Chondrocyte (in vitro differentiated cells): Measurements from ENCODE around the gene ATP1A2. TPM values are rescaled to one million over a fixed set of nuclear protein-coding genes. Genes with fewer than 3 reads are reported as not detected.

Experiments used
- DNase-seq: peaks from one replicate; pipeline ENCODE4 v3.0.0; 2021; ENCODE audit warnings: mixed read lengths, low spot score
- H3K27ac Mint-ChIP-seq: one replicate; pipeline ENCODE4 v1.8.0; 2021; ENCODE audit warnings: mild to moderate bottlenecking, moderate library complexity, mixed read lengths; ENCODE audit not compliant: unreplicated experiment
- H3K27me3 Mint-ChIP-seq: 2 replicates; pipeline ENCODE4 v1.8.0; 2021; ENCODE audit warnings: low read depth, mixed read lengths
- H3K36me3 Mint-ChIP-seq: 2 replicates; pipeline ENCODE4 v1.8.0; 2021; ENCODE audit warnings: low read depth, mixed read lengths
- H3K4me1 Mint-ChIP-seq: 2 replicates; pipeline ENCODE4 v1.8.0; 2021; ENCODE audit warnings: low read depth, mild to moderate bottlenecking, mixed read lengths
- H3K4me3 Mint-ChIP-seq: one replicate; pipeline ENCODE4 v1.8.0; 2021; ENCODE audit warnings: mild to moderate bottlenecking, moderate library complexity, mixed read lengths; ENCODE audit not compliant: unreplicated experiment
- H3K9me3 Mint-ChIP-seq: 2 replicates; pipeline ENCODE4 v1.8.0; 2021; ENCODE audit warnings: low read depth, mixed read lengths
- total RNA-seq: library from RNA; stranded (reverse); gene quantifications from 3 replicates; pipeline ENCODE4 v1.2.1, GENCODE V29; 2021
- TF ChIP-seq, protein P1 (sequence below): fragments of 200-600 bp; sonication (generic); IDR thresholded peaks from 2 replicates; pipeline ENCODE4 v1.5.0; 2021; ENCODE audit warnings: antibody characterized with exemption, mild to moderate bottlenecking, moderate library complexity

The ATP1A2 gene
- total RNA-seq, 1 donor from 2014 or later, result 2.9 TPM

DNA sequence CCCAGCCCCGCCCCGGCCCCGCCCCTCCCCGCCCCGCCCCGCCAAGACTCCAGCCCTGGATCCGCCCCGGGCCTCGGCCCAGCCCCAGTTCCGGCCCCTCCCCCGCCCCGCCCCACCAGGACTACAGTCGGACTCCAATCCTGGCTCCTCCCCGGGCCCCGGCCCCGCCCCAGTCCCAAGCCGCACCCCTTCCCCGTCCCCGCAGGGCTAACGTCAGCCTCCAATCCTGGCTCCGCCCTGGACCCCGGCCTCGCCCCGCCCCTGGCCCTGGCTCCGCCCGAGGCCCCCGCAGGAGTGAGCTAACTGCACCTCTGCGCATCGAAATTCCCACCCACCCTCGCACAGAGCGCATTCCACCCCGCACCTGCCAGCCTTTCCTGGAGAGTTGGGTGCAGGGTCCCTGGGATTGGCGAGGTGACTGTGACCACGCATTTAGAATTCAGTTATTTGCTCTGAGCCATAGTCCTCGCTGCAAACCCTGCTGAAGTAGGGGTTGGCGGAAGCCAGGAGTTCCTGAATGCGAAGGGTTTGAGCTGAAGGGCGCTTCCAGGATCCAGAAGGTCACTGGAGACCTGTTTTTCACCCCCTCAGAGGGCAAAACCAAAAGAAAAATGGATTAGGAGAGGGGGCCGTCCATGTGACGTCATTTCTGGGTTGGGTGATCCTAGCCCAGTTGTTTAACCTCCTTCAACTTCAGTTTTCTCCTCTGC lies 16.6 kb upstream of the ATP1A2 start:
- no peaks in the 10 kb centered on the region for H3K36me3 Mint-ChIP-seq
- TF ChIP-seq, protein P1, sequence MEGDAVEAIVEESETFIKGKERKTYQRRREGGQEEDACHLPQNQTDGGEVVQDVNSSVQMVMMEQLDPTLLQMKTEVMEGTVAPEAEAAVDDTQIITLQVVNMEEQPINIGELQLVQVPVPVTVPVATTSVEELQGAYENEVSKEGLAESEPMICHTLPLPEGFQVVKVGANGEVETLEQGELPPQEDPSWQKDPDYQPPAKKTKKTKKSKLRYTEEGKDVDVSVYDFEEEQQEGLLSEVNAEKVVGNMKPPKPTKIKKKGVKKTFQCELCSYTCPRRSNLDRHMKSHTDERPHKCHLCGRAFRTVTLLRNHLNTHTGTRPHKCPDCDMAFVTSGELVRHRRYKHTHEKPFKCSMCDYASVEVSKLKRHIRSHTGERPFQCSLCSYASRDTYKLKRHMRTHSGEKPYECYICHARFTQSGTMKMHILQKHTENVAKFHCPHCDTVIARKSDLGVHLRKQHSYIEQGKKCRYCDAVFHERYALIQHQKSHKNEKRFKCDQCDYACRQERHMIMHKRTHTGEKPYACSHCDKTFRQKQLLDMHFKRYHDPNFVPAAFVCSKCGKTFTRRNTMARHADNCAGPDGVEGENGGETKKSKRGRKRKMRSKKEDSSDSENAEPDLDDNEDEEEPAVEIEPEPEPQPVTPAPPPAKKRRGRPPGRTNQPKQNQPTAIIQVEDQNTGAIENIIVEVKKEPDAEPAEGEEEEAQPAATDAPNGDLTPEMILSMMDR, result no peak
- no peaks in the 10 kb centered on the region for H3K27me3 Mint-ChIP-seq
- no peaks in the 10 kb centered on the region for H3K9me3 Mint-ChIP-seq
- DNase-seq, result peak; percentile 97
- peak overlapping the region; percentile 64 for H3K4me3 Mint-ChIP-seq
- peaks cover 32% of the 10 kb centered on the region for H3K4me1 Mint-ChIP-seq
- peak overlapping the region; percentile 54 for H3K27ac Mint-ChIP-seq

DNA sequence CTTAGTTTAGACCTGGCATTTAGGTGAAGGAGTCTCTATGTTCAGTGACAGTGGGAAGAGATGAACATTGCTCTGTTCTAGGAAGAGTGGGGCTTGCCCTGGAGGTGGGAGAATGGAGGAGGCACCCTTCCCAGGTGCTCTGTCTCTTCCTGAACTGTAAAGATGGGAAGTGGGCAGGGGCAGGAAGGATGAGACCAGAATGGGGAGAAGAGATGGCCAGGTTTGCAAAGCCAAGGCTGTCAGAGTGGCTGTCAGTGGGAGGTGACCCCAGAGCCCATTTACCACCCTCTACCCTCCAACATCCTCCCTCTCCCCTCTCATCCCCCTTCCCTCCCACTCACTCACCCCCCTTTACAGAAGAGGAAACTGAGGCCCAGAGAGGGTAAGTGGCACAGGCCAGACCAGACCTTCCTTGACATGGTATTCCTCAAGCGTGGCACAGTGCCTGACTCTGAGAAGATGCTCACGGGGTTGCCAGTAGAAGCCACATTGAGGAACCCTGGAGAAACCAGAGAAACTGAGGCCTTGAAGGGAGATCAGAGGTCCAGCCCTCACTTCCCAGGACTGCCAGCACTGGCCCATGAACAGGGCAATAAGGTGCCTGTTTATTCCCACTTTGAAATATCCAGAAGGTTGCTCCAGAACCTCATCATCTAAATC lies 15.7 kb upstream of the ATP1A2 start:
- H3K4me3 Mint-ChIP-seq, result peak overlapping the region; percentile 12
- TF ChIP-seq, protein P1, result no peak
- DNase-seq, result no peak
- H3K36me3 Mint-ChIP-seq, result no peaks in the 10 kb centered on the region
- H3K9me3 Mint-ChIP-seq, result no peaks in the 10 kb centered on the region
- H3K27me3 Mint-ChIP-seq, result no peaks in the 10 kb centered on the region
- peaks cover 32% of the 10 kb centered on the region for H3K4me1 Mint-ChIP-seq
- H3K27ac Mint-ChIP-seq, result peak overlapping the region; percentile 6

DNA sequence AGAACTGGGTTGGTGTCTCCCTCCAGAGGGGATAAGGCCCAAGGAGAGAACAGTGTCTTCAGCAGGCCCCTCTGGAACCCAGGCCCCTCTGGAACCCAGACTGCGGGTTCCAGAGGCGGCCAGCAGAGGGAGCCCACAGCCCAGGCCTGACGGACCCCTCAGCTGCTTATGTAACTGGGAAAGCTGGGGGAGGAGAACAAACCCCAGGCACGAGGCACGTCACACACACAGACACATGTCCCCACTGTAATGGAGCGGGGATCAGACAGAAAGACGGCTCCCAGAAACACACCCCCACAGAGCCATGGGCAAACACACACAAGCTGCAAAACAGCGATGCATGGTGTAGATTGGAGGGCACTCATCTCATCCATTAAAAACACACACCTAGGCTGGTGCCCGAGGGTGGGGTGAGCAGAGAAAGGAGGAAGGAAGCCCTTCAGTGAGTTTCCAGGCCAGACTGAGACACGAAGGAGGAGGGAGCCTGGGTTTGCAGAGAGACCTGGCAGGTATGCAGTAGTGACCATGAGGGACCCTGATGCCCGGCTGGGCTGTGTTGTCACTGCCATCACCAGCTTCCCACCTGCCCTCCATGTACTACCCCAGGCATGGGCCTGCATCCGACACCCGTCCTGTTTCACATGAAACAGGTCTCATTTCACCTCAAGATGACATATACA lies 14.4 kb upstream of the ATP1A2 start:
- H3K27ac Mint-ChIP-seq, result peak overlapping the region; percentile 37
- H3K9me3 Mint-ChIP-seq, result no peaks in the 10 kb centered on the region
- H3K4me3 Mint-ChIP-seq, result no peak overlapping the region
- DNase-seq, result peak; percentile 77
- peaks cover under 1% of the 10 kb centered on the region for H3K27me3 Mint-ChIP-seq
- H3K4me1 Mint-ChIP-seq, result peaks cover 32% of the 10 kb centered on the region
- TF ChIP-seq, protein P1, result peak; percentile 95
- H3K36me3 Mint-ChIP-seq, result no peaks in the 10 kb centered on the region

DNA sequence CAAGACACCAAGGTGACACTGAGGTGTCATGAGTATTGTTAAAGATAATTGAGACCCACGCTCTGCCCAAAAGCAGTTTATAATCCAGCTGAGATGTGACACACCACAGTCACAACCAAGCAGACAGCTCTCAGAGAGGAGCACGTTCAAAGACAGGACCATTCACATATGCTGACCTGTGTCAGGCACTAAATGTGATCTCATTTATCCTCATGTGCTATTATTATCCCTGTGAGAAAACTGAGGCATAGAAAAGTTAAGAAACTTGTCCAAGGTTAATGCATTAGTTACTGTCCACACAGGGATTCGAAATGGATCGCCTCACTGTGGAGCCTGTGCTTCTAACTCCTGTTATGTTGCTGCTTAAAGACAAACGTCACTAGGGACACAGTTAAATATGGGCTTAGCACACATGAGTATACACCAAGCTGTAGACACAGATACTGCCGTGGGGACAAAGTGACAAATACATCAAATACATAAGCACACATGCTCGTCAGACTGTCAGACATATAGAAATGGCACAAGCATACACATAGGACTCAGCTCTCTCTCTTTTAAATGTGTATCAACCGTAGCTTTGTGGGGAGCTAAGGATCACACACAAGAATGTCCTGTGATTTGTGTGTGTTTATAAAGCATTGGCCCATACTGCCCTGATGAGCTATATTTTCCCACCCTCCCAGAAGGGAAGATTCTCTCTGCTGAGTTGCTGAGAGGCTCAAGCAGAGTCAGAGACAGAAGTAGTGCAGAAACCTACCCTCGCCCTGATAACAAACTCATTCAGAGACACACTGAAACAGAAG lies 13.6 kb upstream of the ATP1A2 start:
- Mint-ChIP-seq H3K27me3 (peaks cover 8% of the 10 kb centered on the region), H3K4me1 (peaks cover 32% of the 10 kb centered on the region), H3K9me3 (no peaks in the 10 kb centered on the region), H3K36me3 (no peaks in the 10 kb centered on the region), H3K4me3 (no peak overlapping the region), H3K27ac (no peak overlapping the region)
- TF ChIP-seq, protein P1, result no peak
- DNase-seq, result no peak
